K562 (cell line): ENCODE measurements around the gene PPP1R9B. TPM values are rescaled to one million over a fixed set of nuclear protein-coding genes. Genes with fewer than 3 reads are reported as not detected.
A peak's percentile ranks its signal among the peaks of the same experiment; 100 is the strongest.

Experiments used
- ATAC-seq: fragments of 200-7000 bp; cut with Tn5 transposase; 3 replicates; pipeline ENCODE4 v1.9.1; 2020; ENCODE audit warnings: moderate library complexity
- BruUV-seq: library from RNA; stranded (reverse); fragments of 400-500 nt; replicated peaks from 2 replicates; lab custom pipeline; 2021; lab: Mats Ljungman, UMichigan
- CTCF ChIA-PET: fragments of 300-600 bp; formaldehyde crosslinking; extraction: SDS; loops from one replicate; lab custom pipeline; 2021; ENCODE audit warnings: low intra/inter-chr PET ratio; lab: Yijun Ruan, JAX
- POLR2A ChIA-PET: fragments of 300-600, 350-650 bp; sonication (Branson Sonifier 250); formaldehyde crosslinking; extraction: SDS; loops from one replicate; lab custom pipeline; 2021; ENCODE audit warnings: antibody characterized with exemption, inconsistent platforms; lab: Yijun Ruan, JAX
- DNase-seq, 4 experiments: peaks; one replicate each; pipeline versions ENCODE4 v3.0.0 to v3.0.0-alpha.2; 2011 to 2018; ENCODE audit warnings: low spot score in 3 of 4, mixed read lengths in 3 of 4; ENCODE audit errors: extremely low read depth in 1 of 4
- FAIRE-seq: peaks from 2 replicates; lab custom pipeline; 2011; peaks lifted over from hg19 to GRCh38; lab: Jason Lieb, UNC
- H2AFZ ChIP-seq: 2 replicates; pipeline ENCODE4 v1.6.0; 2011; ENCODE audit warnings: low read depth, low read length, control low read depth, inconsistent platforms
- H3K27ac ChIP-seq: fragments of 200-600 bp; 3 replicates; pipeline ENCODE4 v1.8.0; 2011; ENCODE audit warnings: low read depth, mild to moderate bottlenecking, control low read depth, inconsistent platforms, low read length, moderate library complexity, mixed read lengths; ENCODE audit errors: extremely low read depth
- H3K27me3 ChIP-seq, 2 experiments: fragments of 300-600 bp in 1 of 2; 2 replicates in 1 of 2; 3 replicates in 1 of 2; pipeline versions ENCODE4 v1.6.0 to v1.8.0; 2011; ENCODE audit warnings: inconsistent platforms in 2 of 2, low read length in 2 of 2, mild to moderate bottlenecking in 1 of 2, mixed read lengths in 1 of 2, moderate library complexity in 1 of 2; ENCODE audit not compliant: control insufficient read depth in 2 of 2, insufficient read depth in 2 of 2
- H3K36me3 ChIP-seq: fragments of 300-600 bp; 3 replicates; pipeline ENCODE4 v1.8.0; 2011; ENCODE audit warnings: mild to moderate bottlenecking, low read length, inconsistent platforms; ENCODE audit not compliant: control insufficient read depth, insufficient read depth
- H3K4me1 ChIP-seq, 2 experiments: fragments of 200-600 bp in 1 of 2; replicated peaks in 1 of 2; 2 replicates in 1 of 2; 3 replicates in 1 of 2; pipeline versions ENCODE4 v1.5.1 to v1.8.0; 2011; ENCODE audit warnings: inconsistent platforms in 2 of 2, low read length in 2 of 2, mild to moderate bottlenecking in 1 of 2, mixed read lengths in 1 of 2, moderate library complexity in 1 of 2; ENCODE audit not compliant: control insufficient read depth in 2 of 2, insufficient read depth in 2 of 2
- H3K4me2 ChIP-seq: 2 replicates; pipeline ENCODE4 v1.6.1; 2011; ENCODE audit warnings: low read length, control low read depth, inconsistent platforms, mixed read lengths; ENCODE audit not compliant: insufficient read depth
- H3K4me3 ChIP-seq: fragments of 200-600 bp; sonication (generic), shearing (Covaris generic); 2 replicates; pipeline ENCODE4 v1.5.1; 2016; ENCODE audit warnings: control low read depth, inconsistent platforms
- H3K79me2 ChIP-seq: fragments of 200-600 bp; 3 replicates; pipeline ENCODE4 v1.8.0; 2011; ENCODE audit warnings: low read length, inconsistent platforms; ENCODE audit not compliant: control insufficient read depth, insufficient read depth
- H3K9ac ChIP-seq, 2 experiments: 2 replicates each; pipeline versions ENCODE4 v1.6.0 to v1.6.1; 2011; ENCODE audit warnings: low read depth in 2 of 2, low read length in 2 of 2, control low read depth in 1 of 2, inconsistent platforms in 1 of 2, mild to moderate bottlenecking in 1 of 2, mixed read lengths in 1 of 2; ENCODE audit not compliant: insufficient read depth in 1 of 2
- H3K9me1 ChIP-seq: one replicate; pipeline ENCODE4 v1.6.0; 2011; ENCODE audit warnings: inconsistent platforms, mild to moderate bottlenecking, low read length, moderate library complexity; ENCODE audit not compliant: control insufficient read depth, insufficient read depth
- H3K9me3 ChIP-seq: replicated peaks from 2 replicates; pipeline ENCODE4 v1.5.1; 2011; ENCODE audit warnings: low read depth, low read length, inconsistent platforms; ENCODE audit not compliant: control insufficient read depth, insufficient read depth
- H4K20me1 ChIP-seq: replicated peaks from 2 replicates; pipeline ENCODE4 v1.6.1; 2011; ENCODE audit warnings: low read length, inconsistent platforms, mixed read lengths; ENCODE audit not compliant: control insufficient read depth, insufficient read depth
- CEBPB ChIP-seq: fragments of 450-650 bp; IDR thresholded peaks from 2 replicates; pipeline ENCODE4 v1.6.1; 2016; ENCODE audit warnings: missing genetic modification characterization, missing compliant biosample characterization
- WGBS: fragments of 100-300 bp; shearing (Covaris generic); methylation state at CpG from one replicate; pipeline ENCODE4 v1.1.6; 2016; ENCODE audit warnings: low coverage, mixed read lengths; ENCODE audit not compliant: insufficient coverage; ENCODE audit errors: missing lambda C conversion rate; 5-methylcytosine and 5-hydroxymethylcytosine counted together
- in situ Hi-C: fragments of 300-500 bp; cut with MboI; formaldehyde crosslinking; loops from 4 replicates; pipeline ENCODE4 v1.15.0; 2018; ENCODE audit warnings: inconsistent platforms, mixed read lengths
- intact Hi-C: fragments of 100-400 bp; cut with micrococcal nuclease; formaldehyde crosslinking; loops from 2 replicates; pipeline ENCODE4 v1.14.2; 2022
- polyA plus RNA-seq, 8 experiments: library from polyadenylated mRNA; depleted of rRNA in 4 of 8; stranded (reverse) in 5 of 8; unstranded in 3 of 8; fragments of >200 nt; fragmentation: Nextera tagmentation in 2 of 8; fragmentation: Illumina TruSeq in 1 of 8; extraction: Ambion mirVana in 2 of 8; extraction: Trizol in 1 of 8; gene quantifications; 2 replicates each; pipeline versions ENCODE4 v1.2.1 to v1.2.3, GENCODE V29; 2011 to 2014; ENCODE audit warnings: inconsistent platforms in 1 of 8, missing spikeins in 1 of 8
- total RNA-seq, 7 experiments: library from RNA; depleted of rRNA in 6 of 7; stranded (reverse); fragments of >200 nt in 6 of 7; fragmentation: Illumina TruSeq in 2 of 7; extraction: Trizol in 2 of 7; gene quantifications; 2 replicates each; pipeline versions ENCODE4 v1.2.1 to v1.2.3, GENCODE V29; 2011 to 2021; ENCODE audit warnings: low replicate concordance in 1 of 7
- TF ChIP-seq, protein P1 (sequence below): fragments of 450-650 bp; formaldehyde crosslinking; IDR thresholded peaks from 2 replicates; pipeline ENCODE4 v1.4.0; 2022; ENCODE audit warnings: mild to moderate bottlenecking, moderate library complexity
- TF ChIP-seq, protein P2 (sequence below): sonication (generic); formaldehyde crosslinking; IDR thresholded peaks from 2 replicates; pipeline ENCODE4 v1.8.1; 2023; ENCODE audit warnings: mild to moderate bottlenecking, missing genetic modification reagents

PPP1R9B gene
- total and polyA plus RNA-seq, 9 of the 15 experiments (the other 6 are each of a cell fraction or from before 2014, with no cell fraction given): 0.10 to 63.5 (median 24.7) TPM

DNA sequence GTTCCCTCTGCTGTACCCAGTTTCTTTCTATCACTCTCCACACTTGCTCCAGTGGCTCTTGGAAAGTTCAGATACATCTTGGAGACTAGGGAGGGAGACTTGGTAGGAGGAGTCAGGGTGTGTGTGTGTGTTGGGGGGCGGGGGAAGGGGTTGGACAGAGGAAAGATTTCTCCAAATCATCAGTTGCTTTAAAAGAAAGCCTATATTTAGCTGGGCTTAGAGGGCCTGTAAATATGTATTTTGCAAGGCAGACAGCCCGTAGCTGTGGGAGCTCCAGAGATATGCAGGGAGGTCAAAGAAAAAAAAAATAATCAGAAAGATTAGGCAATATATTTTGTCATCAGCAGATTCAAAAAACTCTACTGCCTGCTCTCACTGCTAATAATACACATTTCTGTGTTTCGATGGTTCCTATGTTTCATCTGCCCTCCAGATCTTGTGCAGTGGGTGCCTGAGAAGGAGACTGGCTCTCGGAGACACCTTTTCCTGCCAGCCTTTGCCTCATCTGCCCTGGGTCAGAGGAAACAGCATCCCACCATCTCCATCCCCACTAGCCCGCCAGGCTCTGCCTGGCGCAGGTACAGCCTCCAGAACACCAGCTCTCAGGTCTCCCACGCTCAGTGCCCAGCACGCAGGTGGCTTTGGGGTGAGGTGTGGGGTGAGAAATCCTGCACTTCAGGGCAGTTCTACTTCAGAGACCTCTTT is 4.8 kb upstream of the PPP1R9B start:
- H3K9me1 ChIP-seq: peaks cover 5% of the 10 kb centered on the region
- no peak overlapping the region for H3K4me3 ChIP-seq
- no TSS peak for BruUV-seq
- ChIA-PET CTCF (no interaction called here), POLR2A (interaction anchor here (1.4 to 1.7 kb wide), 2 partner anchors 10 to 19 kb away, joined by 3 to 5 read pairs; no protein-coding TSS in a partner anchor)
- no peaks in the 10 kb centered on the region for H3K27me3 ChIP-seq
- DNase-seq: peak in 1 of 4 experiments; percentile 76
- H3K4me2 ChIP-seq: no peak overlapping the region
- intact Hi-C loops (no loop called here), in situ Hi-C loops (no loop called here)
- H3K79me2 ChIP-seq: peaks cover 17% of the 10 kb centered on the region
- 56% methylated on average over 8 of the region's 8 CpGs for WGBS
- no peaks in the 10 kb centered on the region for H3K9me3 ChIP-seq
- no peak overlapping the region for H3K27ac ChIP-seq
- H4K20me1 ChIP-seq: no peaks in the 10 kb centered on the region
- H2AFZ ChIP-seq: peak overlapping the region; percentile 58
- no peaks in the 10 kb centered on the region for H3K36me3 ChIP-seq
- peak overlapping the region in 1 of 2 experiments; percentile 26; a peak in 1 of 4 replicates for H3K9ac ChIP-seq
- ATAC-seq: peak; percentile 12; the same call in 1 of the 3 replicates
- peaks cover 38 to 54% of the 10 kb centered on the region in 2 experiments for H3K4me1 ChIP-seq
- TF ChIP-seq, protein P1, sequence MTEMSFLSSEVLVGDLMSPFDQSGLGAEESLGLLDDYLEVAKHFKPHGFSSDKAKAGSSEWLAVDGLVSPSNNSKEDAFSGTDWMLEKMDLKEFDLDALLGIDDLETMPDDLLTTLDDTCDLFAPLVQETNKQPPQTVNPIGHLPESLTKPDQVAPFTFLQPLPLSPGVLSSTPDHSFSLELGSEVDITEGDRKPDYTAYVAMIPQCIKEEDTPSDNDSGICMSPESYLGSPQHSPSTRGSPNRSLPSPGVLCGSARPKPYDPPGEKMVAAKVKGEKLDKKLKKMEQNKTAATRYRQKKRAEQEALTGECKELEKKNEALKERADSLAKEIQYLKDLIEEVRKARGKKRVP (CRISPR knock-in tag): no peak
- TF ChIP-seq, protein P2, sequence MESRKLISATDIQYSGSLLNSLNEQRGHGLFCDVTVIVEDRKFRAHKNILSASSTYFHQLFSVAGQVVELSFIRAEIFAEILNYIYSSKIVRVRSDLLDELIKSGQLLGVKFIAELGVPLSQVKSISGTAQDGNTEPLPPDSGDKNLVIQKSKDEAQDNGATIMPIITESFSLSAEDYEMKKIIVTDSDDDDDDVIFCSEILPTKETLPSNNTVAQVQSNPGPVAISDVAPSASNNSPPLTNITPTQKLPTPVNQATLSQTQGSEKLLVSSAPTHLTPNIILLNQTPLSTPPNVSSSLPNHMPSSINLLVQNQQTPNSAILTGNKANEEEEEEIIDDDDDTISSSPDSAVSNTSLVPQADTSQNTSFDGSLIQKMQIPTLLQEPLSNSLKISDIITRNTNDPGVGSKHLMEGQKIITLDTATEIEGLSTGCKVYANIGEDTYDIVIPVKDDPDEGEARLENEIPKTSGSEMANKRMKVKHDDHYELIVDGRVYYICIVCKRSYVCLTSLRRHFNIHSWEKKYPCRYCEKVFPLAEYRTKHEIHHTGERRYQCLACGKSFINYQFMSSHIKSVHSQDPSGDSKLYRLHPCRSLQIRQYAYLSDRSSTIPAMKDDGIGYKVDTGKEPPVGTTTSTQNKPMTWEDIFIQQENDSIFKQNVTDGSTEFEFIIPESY (CRISPR knock-in tag): peak; percentile 85
- TF ChIP-seq CEBPB (tag): peak; percentile 47; the same call in 1 of the 2 replicates
- peak; percentile 76 for FAIRE-seq
